Spleen (tissue), 11 donors: Measurements from ENCODE around the gene PHLDB2. TPM values are rescaled to one million over a fixed set of nuclear protein-coding genes. Genes with fewer than 3 reads are reported as not detected.

ENCODE experiments used
- DNase-seq: peaks from one replicate; pipeline ENCODE4 v3.0.0-alpha.2; 2020
- H3K27ac ChIP-seq, 8 donors: fragments of 200-600 bp; sonication (generic) in 7 of 8; 1 replicate in 4 of 8; 2 replicates in 4 of 8; pipeline versions ENCODE4 v1.5.0 to v1.8.0; 2016 to 2021; ENCODE audit warnings: inconsistent platforms in 4 of 8, mild to moderate bottlenecking in 4 of 8, moderate library complexity in 1 of 8
- H3K27me3 ChIP-seq, 7 donors: fragments of 200-600 bp; sonication (generic) in 6 of 7; replicated peaks in 1 of 7; 1 replicate in 4 of 7; 2 replicates in 3 of 7; pipeline versions ENCODE4 v1.5.0 to v1.8.0; 2016 to 2021; ENCODE audit warnings: inconsistent platforms in 3 of 7, mild to moderate bottlenecking in 1 of 7
- H3K36me3 ChIP-seq, 6 donors: fragments of 200-600 bp; sonication (generic) in 5 of 6; 1 replicate in 4 of 6; 2 replicates in 2 of 6; pipeline versions ENCODE4 v1.5.0 to v1.8.0; 2016 to 2021; ENCODE audit warnings: inconsistent platforms in 2 of 6
- H3K4me1 ChIP-seq, 6 donors: fragments of 200-600 bp; sonication (generic) in 5 of 6; 1 replicate in 3 of 6; 2 replicates in 3 of 6; pipeline versions ENCODE4 v1.5.0 to v1.8.0; 2016 to 2021; ENCODE audit warnings: inconsistent platforms in 3 of 6
- H3K4me3 ChIP-seq, 8 donors: fragments of 200-600 bp; sonication (generic) in 7 of 8; 1 replicate in 4 of 8; 2 replicates in 4 of 8; pipeline versions ENCODE4 v1.5.0 to v1.8.0; 2016 to 2021; ENCODE audit warnings: inconsistent platforms in 4 of 8, mild to moderate bottlenecking in 4 of 8, moderate library complexity in 2 of 8
- H3K9me3 ChIP-seq, 8 donors: fragments of 200-600 bp; sonication (generic) in 7 of 8; 1 replicate in 4 of 8; 2 replicates in 4 of 8; pipeline versions ENCODE4 v1.5.0 to v1.8.0; 2016 to 2021; ENCODE audit warnings: inconsistent platforms in 4 of 8
- POLR2A ChIP-seq, 3 donors: fragments of 450-650 bp; IDR thresholded peaks; one replicate each; pipeline ENCODE4 v1.5.1; 2017; ENCODE audit warnings: antibody characterized with exemption in 3 of 3, mild to moderate bottlenecking in 1 of 3
- POLR2AphosphoS5 ChIP-seq, 3 donors: sonication (generic); formaldehyde crosslinking; IDR thresholded peaks; one replicate each; pipeline ENCODE4 v1.5.1; 2017; ENCODE audit warnings: antibody characterized with exemption in 3 of 3
- WGBS, 5 donors: extraction: QIAGEN DNeasy Blood & Tissue Kit in 3 of 5; methylation state at CpG; one replicate each; pipeline versions ENCODE4 v1.1.5 to v1.1.7; 2013 to 2018; 5-methylcytosine and 5-hydroxymethylcytosine counted together
- intact Hi-C: fragments of 100-400 bp; cut with DNase I; formaldehyde crosslinking; loops from one replicate; pipeline ENCODE4 v1.15.0; 2023; ENCODE audit warnings: low total_unique reads
- polyA plus RNA-seq, 3 donors: library from polyadenylated mRNA; stranded (reverse); fragments of 200-250 nt; gene quantifications; one replicate each; pipeline ENCODE4 v1.2.1, GENCODE V29; 2013
- total RNA-seq, 7 donors: library from RNA; depleted of rRNA in 3 of 7; stranded (reverse); fragments of >200 nt in 3 of 7; fragmentation: NEBNext Ultra II Directional in 4 of 7; extraction: Animal tissue kit (Norgen Biotek cat#: 25700) in 4 of 7; gene quantifications; one replicate each; pipeline versions ENCODE4 v1.1.0 to v1.2.1, GENCODE V29; 2016 to 2021
- TF ChIP-seq, protein P1 (sequence below), 11 experiments: fragments of 200-600 bp in 7 of 11; fragments of 450-650 bp in 4 of 11; sonication (generic) in 4 of 11; IDR thresholded peaks in 8 of 11; conservative IDR thresholded peaks in 3 of 11; 1 replicate in 7 of 11; 2 replicates in 4 of 11; pipeline versions ENCODE4 v1.4.0 to v1.8.0; 2016 to 2021; ENCODE audit warnings: antibody characterized with exemption in 11 of 11, inconsistent platforms in 4 of 11, mild to moderate bottlenecking in 1 of 11
- donor health status: healthy with polysubstance abuse.
- donor health status: DM: no; HTN: no; CAD: no; lungs with moderate emphysema.
- donor health status: DM: no; HTN: no; CAD: no.
- donor health status: Bipolar disorder and iron deficiency.
- donor health status: healthy.
- donor health status: DM: no; HTN: no; CAD: no.
- donor health status: DM: yes; HTN: yes; CAD: no.

PHLDB2 gene
- total and polyA plus RNA-seq, 10 donors = 4.7 to 78.6 (median 42.3) TPM

DNA sequence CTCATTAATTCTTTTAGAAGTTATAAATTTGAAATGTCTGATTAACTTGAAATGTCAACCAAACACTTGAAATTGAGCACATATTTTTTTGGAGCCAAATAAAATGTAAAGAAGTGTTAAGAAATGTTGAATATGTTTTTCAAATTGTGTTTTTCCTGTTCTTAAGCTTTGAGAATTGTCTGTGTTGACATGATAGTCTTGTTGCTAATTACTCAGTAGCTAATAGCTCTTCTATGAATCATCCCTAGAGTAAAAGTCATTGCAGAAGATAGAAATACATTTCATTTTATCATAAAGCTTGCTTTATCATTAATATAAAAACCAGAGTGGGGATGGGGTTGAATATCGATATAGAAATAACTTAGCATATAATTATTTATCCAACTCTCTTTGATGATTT lies 77.9 kb downstream of the PHLDB2 start:
- Histone ChIP-seq H3K27me3 (no peaks in the 10 kb centered on the region), H3K4me3 (no peak overlapping the region), H3K36me3 (peaks cover 0 to 33% (median 14%) of the 10 kb centered on the region in 6 donors), H3K27ac (no peak overlapping the region), H3K9me3 (no peaks in the 10 kb centered on the region), H3K4me1 (peaks cover 0 to 10% (median 0%) of the 10 kb centered on the region in 6 donors)
- no peak for DNase-seq
- TF ChIP-seq POLR2AphosphoS5 (IDR thresholded peaks at IDR 0.05) = no peak
- TF ChIP-seq, protein P1, sequence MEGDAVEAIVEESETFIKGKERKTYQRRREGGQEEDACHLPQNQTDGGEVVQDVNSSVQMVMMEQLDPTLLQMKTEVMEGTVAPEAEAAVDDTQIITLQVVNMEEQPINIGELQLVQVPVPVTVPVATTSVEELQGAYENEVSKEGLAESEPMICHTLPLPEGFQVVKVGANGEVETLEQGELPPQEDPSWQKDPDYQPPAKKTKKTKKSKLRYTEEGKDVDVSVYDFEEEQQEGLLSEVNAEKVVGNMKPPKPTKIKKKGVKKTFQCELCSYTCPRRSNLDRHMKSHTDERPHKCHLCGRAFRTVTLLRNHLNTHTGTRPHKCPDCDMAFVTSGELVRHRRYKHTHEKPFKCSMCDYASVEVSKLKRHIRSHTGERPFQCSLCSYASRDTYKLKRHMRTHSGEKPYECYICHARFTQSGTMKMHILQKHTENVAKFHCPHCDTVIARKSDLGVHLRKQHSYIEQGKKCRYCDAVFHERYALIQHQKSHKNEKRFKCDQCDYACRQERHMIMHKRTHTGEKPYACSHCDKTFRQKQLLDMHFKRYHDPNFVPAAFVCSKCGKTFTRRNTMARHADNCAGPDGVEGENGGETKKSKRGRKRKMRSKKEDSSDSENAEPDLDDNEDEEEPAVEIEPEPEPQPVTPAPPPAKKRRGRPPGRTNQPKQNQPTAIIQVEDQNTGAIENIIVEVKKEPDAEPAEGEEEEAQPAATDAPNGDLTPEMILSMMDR (IDR thresholded peaks at IDR 0.05 in 8 of 11, conservative IDR thresholded peaks at IDR 0.05 in 3 of 11) = no peak
- TF ChIP-seq POLR2A (IDR thresholded peaks at IDR 0.05) = no peak
- WGBS, 5 donors = 87 to 97% (median 91%) methylated on average over 1 of the region's 1 CpG
- intact Hi-C loops = no loop called here

DNA sequence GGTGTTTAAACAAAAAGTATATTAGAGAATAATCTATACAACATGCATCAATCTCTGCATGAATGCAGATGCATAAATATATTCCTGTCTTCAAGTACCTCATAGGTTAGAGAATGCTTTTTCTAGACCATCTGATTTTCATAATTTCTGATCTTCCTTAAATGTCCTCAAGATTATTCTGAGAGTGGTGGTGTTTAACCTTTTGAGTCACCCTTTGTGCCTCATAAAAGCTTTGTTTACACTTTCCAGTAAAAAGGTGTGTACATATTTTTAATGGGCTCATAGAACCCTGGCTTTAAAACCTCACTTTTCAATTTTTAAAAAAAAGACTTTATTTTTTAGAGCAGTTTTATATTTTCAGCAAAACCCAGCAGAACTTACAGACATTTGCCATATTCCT lies 78.8 kb downstream of the PHLDB2 start:
- Histone ChIP-seq H3K4me3 (no peak overlapping the region), H3K4me1 (peaks cover 0 to 7% (median 0%) of the 10 kb centered on the region in 6 donors), H3K36me3 (peaks cover 0 to 38% (median 14%) of the 10 kb centered on the region in 6 donors), H3K27ac (no peak overlapping the region), H3K27me3 (no peaks in the 10 kb centered on the region), H3K9me3 (no peaks in the 10 kb centered on the region)
- no peak for DNase-seq
- intact Hi-C loops = no loop called here
- TF ChIP-seq, protein P1 (IDR thresholded peaks at IDR 0.05 in 8 of 11, conservative IDR thresholded peaks at IDR 0.05 in 3 of 11) = no peak

DNA sequence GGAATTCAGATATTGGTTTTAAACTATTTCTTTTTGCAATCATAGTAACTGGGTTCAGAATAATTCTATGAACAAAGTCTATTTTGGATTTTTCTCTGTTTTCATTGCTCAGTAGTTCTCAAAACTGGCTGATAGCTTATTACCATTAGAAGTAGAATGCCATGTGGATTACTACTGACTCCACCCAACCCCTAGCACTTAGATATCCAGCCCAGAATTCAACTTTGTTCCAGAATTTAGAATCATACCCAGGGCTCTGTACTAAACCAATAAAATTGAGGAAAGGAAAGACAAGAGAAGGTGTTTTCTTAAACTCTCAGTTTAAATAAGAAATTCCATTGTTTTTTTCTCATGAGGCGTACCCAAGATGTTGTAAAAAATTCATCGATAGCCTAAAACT lies 80.8 kb downstream of the PHLDB2 start:
- DNase-seq = no peak
- 80 to 99% (median 88%) methylated on average over 2 of the region's 2 CpGs for WGBS, 5 donors
- H3K27ac ChIP-seq = no peak overlapping the region
- H3K27me3 ChIP-seq = no peaks in the 10 kb centered on the region
- H3K9me3 ChIP-seq = no peaks in the 10 kb centered on the region
- H3K4me1 ChIP-seq = no peaks in the 10 kb centered on the region
- TF ChIP-seq POLR2AphosphoS5 (IDR thresholded peaks at IDR 0.05) (no peak), POLR2A (IDR thresholded peaks at IDR 0.05) (no peak)
- TF ChIP-seq, protein P1 (IDR thresholded peaks at IDR 0.05 in 8 of 11, conservative IDR thresholded peaks at IDR 0.05 in 3 of 11) = no peak
- no peak overlapping the region for H3K4me3 ChIP-seq
- intact Hi-C loops = no loop called here
- H3K36me3 ChIP-seq = peaks cover 0 to 38% (median 14%) of the 10 kb centered on the region in 6 donors

DNA sequence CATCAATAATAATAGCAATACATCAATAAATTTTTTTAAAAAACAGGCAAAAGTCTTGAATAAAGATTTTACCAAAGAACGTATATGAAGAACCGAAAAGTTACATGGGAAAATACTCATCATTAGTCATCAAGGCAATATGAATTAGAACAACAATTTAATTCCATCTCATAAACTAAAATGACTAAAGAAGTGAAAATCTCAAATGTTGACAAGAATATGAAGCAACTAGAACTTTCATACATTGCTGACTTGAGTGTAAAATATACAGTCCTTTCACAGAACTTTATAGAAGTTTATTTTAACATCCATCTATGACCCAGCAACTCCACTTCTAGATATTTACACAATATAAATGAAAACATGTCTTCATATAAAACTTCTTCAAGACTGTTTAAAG lies 84.5 kb downstream of the PHLDB2 start:
- 90 to 97% (median 93%) methylated on average over 2 of the region's 2 CpGs for WGBS, 5 donors
- H3K4me1 ChIP-seq = no peaks in the 10 kb centered on the region
- no peaks in the 10 kb centered on the region for H3K9me3 ChIP-seq
- TF ChIP-seq POLR2A (IDR thresholded peaks at IDR 0.05) = no peak
- TF ChIP-seq, protein P1 (IDR thresholded peaks at IDR 0.05 in 8 of 11, conservative IDR thresholded peaks at IDR 0.05 in 3 of 11) = no peak
- TF ChIP-seq POLR2AphosphoS5 (IDR thresholded peaks at IDR 0.05) = no peak
- H3K36me3 ChIP-seq = peaks cover 0 to 46% (median 14%) of the 10 kb centered on the region in 6 donors
- intact Hi-C loops = no loop called here
- H3K27ac ChIP-seq = no peak overlapping the region
- H3K27me3 ChIP-seq = no peaks in the 10 kb centered on the region
- no peak overlapping the region for H3K4me3 ChIP-seq
- DNase-seq = no peak
